GM18873 (cell line): ENCODE data around the gene CSPG5.

Experiments used
- ATAC-seq: cut with Tn5 transposase; IDR thresholded peaks from one replicate; pipeline ENCODE4 v1.9.1; 2021; ENCODE audit warnings: mild to moderate bottlenecking, moderate library complexity, moderate number of reproducible peaks; ENCODE audit not compliant: unreplicated experiment, low FRiP score

CSPG5 gene

GRCh38 chr3:47588587-47588986 is 9.9 kb upstream of the CSPG5 start:
- ATAC-seq, result no peak

GRCh38 chr3:47588053-47588452 is 9.4 kb upstream of the CSPG5 start:
- ATAC-seq, result no peak

DNA sequence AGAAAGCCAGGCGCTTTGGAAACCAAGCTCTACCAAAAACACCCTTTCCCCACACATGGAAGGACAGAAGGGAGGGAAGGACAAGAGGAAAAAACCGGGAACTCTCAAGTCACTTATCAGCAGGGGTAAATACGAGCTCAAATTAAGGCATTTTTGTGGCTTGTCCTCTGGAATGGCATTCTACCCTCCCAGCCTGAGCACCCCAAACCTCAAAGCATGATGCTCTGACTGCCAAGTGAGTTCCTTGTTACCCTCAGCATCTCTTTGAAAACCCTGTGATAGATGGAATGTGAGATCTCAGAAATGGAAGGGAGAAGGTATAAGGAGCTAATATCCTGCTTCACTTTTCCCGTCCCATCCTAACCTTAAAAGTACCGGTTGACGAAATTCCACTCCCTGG is 8.1 kb upstream of the CSPG5 start:
- ATAC-seq, result no peak

DNA sequence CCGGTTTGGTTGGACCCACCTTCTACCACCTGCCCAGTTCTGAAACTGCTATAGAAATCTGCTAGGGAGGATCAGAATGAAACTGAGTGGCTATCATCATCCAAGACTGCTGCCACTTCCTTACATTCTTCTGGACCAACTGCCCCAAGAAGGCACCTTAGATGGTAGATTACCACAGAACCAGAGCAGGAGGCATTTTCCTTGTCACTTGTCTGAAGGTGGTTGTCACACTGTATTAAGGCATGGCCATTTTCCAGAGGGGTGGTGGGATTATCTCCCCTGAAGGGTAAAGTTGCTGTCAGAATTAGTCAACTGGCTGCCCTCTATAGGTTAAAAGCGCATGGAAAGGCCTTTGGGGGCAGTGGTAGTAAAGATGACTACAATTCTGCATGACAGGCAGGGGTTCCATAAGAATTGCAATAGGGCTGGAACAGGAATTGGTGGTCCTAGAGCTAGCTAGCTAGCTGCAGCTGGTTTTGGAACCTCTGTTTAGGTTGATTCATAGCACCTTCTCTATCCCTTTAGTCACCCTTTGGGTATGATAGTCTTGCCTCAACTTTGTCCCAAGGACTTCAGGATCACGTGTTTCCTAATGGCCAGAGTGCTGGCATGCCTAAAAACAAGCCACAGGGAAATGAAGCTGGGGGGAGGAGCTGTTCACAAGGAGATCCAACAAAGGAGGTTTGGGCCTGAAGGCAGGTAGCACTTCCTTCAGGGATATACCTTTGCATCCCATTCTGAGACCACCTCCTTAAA is 4.8 kb upstream of the CSPG5 start:
- ATAC-seq, result no peak

- no peak for ATAC-seq
Measured at GRCh38 chr3:47581835-47582234, 3.2 kb upstream of the CSPG5 start.

- ATAC-seq, result no peak
Measured at GRCh38 chr3:47581422-47581821, 2.8 kb upstream of the CSPG5 start.

DNA sequence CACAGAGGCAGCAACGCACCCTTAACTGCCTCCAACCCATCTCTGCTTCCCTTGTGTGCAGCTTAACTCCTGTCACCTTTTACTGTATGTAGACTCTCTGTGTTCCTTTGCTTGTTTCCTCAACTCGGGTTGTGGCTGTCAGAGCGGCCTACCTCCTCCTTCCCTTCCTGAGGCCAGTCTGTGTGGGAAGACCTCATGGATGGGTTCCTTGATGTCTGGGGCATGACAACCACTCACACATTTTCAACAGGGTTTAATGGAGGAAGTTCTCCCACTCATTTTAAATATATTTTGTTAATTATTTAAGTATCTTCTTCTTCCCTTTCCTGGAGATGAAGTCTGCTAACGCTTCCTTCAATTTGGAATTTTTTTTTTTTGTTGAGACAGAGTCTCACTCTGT is 1.8 kb upstream of the CSPG5 start:
- ATAC-seq, result no peak

DNA sequence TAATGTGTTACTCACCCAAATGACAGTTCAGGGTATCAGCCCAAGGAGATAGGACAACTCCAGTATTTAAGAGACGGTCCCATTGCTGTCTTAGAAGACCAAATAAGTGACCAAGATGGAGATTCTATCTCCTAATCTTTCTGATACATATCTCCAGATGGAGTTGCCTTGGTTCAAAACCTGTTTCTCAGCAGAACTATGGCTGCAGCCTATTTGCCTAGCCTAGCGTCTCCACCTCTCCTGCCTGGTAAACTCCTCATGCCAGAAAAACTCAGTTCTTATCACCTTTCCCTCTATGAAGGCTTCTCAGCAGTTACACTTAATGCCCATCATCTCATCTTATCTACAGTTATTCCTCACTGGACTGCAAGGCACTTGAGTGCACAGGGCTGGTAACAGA is 1.2 kb upstream of the CSPG5 start:
- no peak for ATAC-seq

DNA sequence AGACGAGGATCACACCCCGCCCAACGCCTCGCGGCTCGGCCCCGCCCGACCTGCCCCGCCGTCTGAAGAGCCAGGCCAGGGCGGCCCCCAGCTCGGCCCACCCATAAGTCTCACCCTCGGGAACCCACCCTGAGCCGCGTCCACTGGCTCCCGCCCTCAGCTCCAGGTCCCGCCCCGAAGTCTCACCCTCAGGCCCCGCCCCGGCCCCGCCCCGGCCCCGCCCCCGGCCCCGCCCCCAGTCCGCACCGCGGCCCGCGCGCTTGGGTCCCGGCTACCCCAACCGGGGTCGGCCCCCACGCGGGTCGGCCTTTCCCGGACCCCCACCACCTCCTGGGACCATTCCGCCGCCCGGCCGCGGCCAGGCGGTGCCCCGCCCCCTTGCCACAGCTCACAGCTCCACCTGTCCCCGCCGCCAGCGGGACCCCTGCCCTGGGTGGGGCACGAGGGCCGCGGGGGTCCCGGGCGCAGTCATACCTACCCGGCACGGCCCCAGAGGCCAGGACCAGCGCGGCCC is 489 bp downstream of the CSPG5 start:
- no peak for ATAC-seq

GRCh38 chr3:47577583-47578118 is 1.0 kb downstream of the CSPG5 start:
- no peak for ATAC-seq

GRCh38 chr3:47573190-47574172 is 5.2 kb downstream of the CSPG5 start:
- ATAC-seq, result no peak

DNA sequence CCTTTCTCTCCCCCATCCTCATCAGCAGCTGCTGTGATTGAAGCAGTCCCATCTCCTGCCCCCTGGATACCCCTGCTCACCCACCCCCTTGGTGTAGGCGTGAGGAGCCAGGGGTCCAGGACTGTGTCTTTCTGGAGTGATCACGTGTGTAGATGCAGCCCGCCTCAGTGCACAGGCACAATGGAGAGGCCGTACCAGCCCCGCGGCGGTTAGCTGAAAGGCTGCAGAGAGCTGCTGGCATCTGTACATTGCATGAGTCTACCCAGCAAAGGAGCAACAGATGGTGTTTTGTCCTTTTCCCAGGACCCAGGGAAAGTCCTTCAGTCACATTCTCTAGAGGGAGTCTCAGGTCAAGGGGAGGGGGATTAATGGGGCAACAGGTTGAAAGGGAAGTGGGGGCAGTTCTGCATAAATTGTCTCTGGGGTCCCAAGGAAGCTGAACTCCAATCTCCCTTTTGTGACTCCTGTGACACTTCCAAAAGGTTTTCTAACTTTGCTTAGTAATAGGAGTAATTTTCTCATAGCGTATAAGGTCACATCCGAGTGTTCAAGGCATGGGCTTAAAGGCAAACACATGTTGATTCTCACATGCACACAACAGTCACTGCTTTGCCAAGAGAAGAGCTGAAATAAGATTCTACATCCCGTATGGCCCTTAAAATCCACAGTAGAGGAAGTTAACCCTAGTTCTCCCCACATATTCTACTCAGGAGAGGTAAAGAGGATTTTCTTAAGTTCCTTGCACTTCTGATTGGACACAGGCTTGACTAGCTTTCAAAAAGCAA is 7.1 kb downstream of the CSPG5 start:
- ATAC-seq, result no peak

- no peak for ATAC-seq
Measured at GRCh38 chr3:47568901-47569300, 9.8 kb downstream of the CSPG5 start.

DNA sequence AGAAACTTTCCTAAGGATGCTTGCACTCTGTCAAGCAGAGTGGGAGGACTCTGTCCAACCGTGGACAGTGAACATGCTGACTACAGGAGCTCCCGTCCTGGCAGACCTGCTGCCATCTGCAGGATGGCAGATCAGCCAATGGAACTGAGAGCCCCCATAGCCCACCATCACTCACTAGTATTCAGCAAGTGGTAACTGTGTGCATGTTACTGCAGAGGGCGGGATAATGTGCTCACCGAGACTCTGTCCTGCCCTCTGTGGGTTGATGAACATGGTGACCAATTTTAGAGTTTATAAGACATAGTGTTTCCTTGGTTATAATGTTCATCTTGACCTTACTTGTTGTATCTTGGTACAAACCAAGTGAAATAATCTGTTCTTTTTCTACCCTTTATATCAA is 11.5 kb downstream of the CSPG5 start:
- ATAC-seq, result no peak

DNA sequence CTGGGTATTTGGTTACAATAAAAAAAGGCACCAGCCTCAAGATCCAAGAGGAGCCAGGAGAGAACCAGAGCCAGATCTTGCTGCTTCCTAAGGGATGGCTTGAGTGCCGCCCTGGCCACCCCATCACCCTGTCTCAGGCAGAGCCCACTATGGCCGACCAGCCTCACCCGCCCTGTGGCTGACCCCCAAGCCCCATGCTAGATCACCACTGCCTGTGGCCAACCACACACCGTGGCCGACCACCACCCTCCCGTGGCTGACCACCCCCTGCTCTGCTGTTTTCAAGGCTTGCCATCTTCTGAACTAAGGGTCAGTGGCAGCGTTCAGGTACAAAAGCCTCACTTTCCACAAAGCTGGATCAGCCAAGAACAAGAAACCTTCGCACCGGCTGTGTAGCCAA is 12.0 kb downstream of the CSPG5 start:
- no peak for ATAC-seq

GRCh38 chr3:47565734-47566550 is 12.7 kb downstream of the CSPG5 start:
- no peak for ATAC-seq

GRCh38 chr3:47556351-47556750 is 22.3 kb downstream of the CSPG5 start:
- no peak for ATAC-seq

- no peak for ATAC-seq
Measured at GRCh38 chr3:47554335-47554734, 24.3 kb downstream of the CSPG5 start.

GRCh38 chr3:47553407-47553806 is 25.3 kb downstream of the CSPG5 start:
- ATAC-seq, result no peak
